Bronchial smooth muscle cell (primary cell): Measurements from ENCODE around the gene HSPBP1. TPM values are rescaled to one million over a fixed set of nuclear protein-coding genes. Genes with fewer than 3 reads are reported as not detected.

Source experiments
- total RNA-seq: library from RNA; depleted of rRNA; stranded (reverse); fragments of >200 nt; gene quantifications from 2 replicates; pipeline ENCODE4 v1.2.1, GENCODE V29; 2014

The HSPBP1 gene, protein sequence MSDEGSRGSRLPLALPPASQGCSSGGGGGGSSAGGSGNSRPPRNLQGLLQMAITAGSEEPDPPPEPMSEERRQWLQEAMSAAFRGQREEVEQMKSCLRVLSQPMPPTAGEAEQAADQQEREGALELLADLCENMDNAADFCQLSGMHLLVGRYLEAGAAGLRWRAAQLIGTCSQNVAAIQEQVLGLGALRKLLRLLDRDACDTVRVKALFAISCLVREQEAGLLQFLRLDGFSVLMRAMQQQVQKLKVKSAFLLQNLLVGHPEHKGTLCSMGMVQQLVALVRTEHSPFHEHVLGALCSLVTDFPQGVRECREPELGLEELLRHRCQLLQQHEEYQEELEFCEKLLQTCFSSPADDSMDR
- total RNA-seq, result 20.2 and 20.3 TPM in 2 replicates

DNA sequence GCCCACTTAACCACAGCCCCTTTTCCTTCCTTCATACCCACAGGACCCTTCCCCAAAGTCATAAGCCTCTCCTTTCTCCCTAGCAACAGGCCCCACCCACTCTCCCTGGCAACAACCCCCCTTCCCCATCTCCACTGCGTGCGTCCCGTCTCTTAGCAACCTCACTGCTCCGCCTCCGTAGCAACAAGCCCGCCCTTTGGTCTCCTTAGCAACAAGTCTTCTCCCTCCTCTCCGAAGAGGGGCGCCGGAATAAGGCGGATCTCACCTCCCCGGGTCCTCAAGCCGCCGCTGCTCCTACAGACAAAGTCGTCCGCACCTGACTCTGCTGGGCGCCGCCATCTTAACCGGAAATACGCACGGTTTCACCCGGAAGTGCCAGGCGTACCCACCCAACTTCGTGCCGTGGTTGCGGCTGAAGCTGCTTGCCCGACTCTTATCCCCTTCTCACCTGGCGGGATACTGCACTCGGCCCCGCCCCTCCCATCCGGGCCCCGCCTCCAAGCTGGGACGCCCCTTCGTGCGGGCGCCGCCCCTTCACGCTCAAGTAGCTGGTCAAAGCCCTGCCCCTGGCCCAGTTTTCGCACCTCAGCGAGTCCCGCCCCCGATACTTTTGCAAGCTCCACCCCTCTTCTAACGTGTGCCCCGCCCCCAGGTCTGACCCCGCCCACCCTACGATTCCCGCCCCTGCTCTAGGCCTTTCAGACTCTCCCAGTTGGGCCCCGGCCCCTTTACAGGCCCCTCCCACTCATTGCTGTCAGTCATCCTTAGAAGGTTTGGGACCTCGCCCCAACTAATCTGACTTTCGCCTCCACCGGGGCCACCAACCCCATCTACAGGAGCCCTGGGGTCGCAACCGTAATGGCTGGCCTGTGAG, at the start of gene HSPBP1:
HSPBP1 (minus strand) TSS at position 341 of the 874 bp plus-strand sequence. CDS start 502 bp downstream, outside the sequence.

DNA sequence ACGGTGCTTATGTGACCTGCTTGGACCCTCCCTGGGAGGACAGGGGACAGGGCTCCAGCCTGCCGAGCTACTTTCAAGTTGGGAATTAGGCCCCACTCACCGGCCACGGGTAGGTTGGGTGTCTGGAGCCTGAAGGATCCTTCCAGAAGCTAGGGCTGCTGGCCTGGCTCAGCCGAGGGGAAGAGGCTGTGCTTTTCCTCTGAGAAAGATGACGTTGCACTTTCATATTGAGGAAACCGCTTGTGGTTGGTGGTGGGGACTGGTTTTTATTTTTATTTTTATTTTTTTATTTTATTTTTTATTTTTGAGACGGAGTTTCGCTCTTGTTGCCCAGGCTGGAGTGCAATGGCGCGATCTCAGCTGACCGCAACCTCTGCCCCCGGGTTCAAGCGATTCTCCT, 45.3 kb upstream of the HSPBP1 start, which contains the start of gene TMEM150B:
TMEM150B (minus strand) TSS at position 170 of the 400 bp plus-strand sequence. CDS start 4,305 bp downstream, outside the sequence.

DNA sequence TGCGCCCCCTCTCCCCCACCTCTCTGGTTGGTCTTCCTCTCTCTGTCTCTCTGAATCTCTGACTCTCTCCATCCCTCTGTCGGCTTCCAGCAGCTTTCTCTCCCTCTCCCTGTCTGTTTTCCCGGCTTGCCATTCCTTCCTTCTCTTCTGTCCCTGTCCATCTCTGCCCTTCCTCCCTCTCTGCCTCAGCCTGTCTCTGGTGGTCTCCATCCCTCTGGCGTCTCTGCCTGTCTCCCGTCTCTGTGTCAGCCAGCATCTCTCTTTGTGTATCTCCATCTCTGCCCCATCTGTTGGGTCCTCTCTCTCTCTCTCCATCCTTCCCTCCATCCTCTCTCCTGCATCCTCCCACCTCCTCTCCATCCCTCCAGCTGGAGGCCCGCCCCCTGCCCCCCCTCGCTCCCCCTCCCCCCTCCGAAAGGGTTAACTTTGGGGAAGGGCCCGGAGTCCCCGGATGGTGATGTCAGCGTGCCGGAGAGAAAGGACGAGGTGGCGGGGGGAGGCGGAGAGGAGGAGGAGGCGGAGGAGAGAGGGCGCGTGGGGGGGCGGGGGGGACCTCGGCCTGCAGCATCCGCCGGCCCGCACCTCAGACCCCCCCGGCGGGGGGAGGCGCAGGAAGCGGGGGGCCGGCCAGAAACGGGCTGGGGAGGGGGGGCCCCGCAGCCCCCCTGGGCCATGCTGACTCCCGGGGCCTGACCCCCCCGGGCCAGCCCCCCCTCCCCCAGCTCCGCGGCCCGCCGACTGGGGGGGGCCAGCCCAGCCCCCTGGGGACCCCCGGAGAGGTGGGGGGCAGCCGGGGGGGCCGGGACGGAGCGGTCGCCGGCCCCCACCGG, 3.9 kb upstream of the HSPBP1 start, which contains the start of gene BRSK1:
BRSK1 (plus strand) TSS at position 450 of the 830 bp plus-strand sequence. CDS start 446 bp downstream, outside the sequence.

DNA sequence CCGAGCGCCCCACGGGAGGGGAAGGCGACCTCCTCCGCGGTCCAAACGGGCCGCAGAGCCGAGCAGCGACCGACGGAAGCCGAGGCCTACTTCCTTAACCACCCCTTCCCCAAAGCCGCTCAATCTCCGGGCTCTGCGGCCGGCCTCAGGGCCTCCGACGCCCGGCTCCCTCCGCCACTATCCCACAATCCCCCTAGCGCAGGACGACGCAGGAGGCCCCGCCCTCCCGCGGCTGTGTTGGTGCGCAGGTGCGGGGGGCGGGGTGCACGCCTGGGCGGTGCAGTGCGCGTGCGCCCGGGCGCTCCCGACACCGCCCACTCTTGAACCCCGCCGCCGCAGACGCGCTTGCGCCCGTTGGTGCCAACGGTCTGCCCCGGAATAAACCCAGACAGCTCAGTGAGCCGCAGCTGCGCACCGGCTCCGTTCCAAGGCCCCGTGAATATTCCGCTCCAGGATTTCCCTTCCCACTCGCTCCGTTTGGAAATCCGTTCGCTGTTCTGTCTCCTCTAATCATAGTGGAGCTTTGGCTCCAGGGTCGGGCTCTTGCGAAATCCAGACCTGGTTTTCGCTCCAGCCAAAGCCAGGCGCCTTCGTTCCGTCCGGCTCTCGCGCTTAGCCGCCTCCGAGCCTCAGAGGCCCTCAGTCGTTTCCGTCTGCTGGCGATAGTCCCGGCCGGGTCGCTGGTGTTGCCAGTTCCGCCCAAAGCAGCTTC, 20.9 kb downstream of the HSPBP1 start, which contains the start of gene PPP6R1:
PPP6R1 (minus strand) TSS at position 190 of the 712 bp plus-strand sequence. CDS start 11,914 bp downstream, outside the sequence.

DNA sequence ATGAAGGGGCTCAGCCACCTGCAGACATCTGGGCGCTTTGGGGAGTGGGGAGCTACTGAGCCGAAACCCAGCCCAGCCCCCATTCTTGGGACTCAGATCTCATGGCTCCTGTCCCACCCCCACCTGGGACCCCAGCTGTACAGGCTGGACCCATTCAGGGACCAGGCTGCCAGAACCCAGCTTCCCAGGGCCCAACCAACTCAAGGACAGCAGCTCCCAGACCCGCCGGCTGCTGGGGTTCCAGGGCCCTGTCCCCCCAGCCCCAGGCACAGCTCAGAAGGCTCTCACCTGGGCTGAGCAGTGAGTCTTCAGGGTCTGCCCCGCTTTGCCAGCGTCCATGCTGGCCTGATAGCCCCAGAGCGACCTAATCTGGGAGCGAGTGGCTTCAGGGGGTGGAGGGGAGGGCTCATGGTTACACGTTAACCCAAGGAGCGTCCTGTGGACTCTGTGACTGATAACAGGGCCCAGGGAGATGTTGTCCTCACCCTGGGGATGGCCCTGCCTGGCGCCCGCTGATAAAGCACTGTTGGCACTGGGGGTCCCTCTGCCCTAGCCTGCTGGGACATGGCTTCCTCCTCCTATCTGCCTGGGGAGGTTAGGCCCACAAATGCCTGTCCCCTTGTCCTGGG, 51.4 kb downstream of the HSPBP1 start, which contains the start of gene TMEM86B:
TMEM86B (minus strand) TSS at position 361 of the 629 bp plus-strand sequence; CDS start at position 339, 22 bp downstream.

Other genes with a start within 250 kb of the HSPBP1 start
- gene GP6, start 241.8 kb downstream of the HSPBP1 start, total RNA-seq, result 0.09 TPM in 1 of 2 replicates, not detected in the other
- gene RDH13, start 217.0 kb downstream of the HSPBP1 start, total RNA-seq, result 4.3 and 8.2 TPM in 2 replicates
- gene EPS8L1, start 204.2 kb downstream of the HSPBP1 start, total RNA-seq, result 0.47 and 0.52 TPM in 2 replicates
- gene PPP1R12C, start 162.5 kb downstream of the HSPBP1 start, total RNA-seq, result 23.5 and 25.4 TPM in 2 replicates
- gene TNNT1, start 130.9 kb downstream of the HSPBP1 start, total RNA-seq, result 29.6 and 33.3 TPM in 2 replicates
- gene TNNI3, start 122.4 kb downstream of the HSPBP1 start, total RNA-seq, result 0.32 and 0.52 TPM in 2 replicates
- gene DNAAF3, start 113.5 kb downstream of the HSPBP1 start, total RNA-seq, result 0.26 and 0.47 TPM in 2 replicates
- gene SYT5, start 99.8 kb downstream of the HSPBP1 start, total RNA-seq, result 0.09 and 0.16 TPM in 2 replicates
- 4.1 and 9.8 TPM in 2 replicates for gene PTPRH, start 70.6 kb downstream of the HSPBP1 start, total RNA-seq
- gene TMEM86B, start 51.3 kb downstream of the HSPBP1 start, total RNA-seq, result 0.95 and 1.5 TPM in 2 replicates
- gene PPP6R1, start 21.1 kb downstream of the HSPBP1 start, total RNA-seq, result 24.0 and 24.4 TPM in 2 replicates
- 3.5 and 7.0 TPM in 2 replicates for gene BRSK1, start 3.9 kb upstream of the HSPBP1 start, total RNA-seq
- not detected in 2 replicates for gene TMEM150B, start 45.2 kb upstream of the HSPBP1 start, total RNA-seq
- gene KMT5C, start 59.8 kb upstream of the HSPBP1 start, total RNA-seq, result 7.1 and 10.3 TPM in 2 replicates
- 0.16 TPM in 1 of 2 replicates, not detected in the other for gene COX6B2, start 74.6 kb upstream of the HSPBP1 start, total RNA-seq
- not detected in 2 replicates for gene GARIN5B, start 83.2 kb upstream of the HSPBP1 start, total RNA-seq
- 0.94 and 1.6 TPM in 2 replicates for gene IL11, start 90.4 kb upstream of the HSPBP1 start, total RNA-seq
- gene TMEM190, start 96.7 kb upstream of the HSPBP1 start, total RNA-seq, result 0.47 TPM in 1 of 2 replicates, not detected in the other
- gene TMEM238, start 104.2 kb upstream of the HSPBP1 start, total RNA-seq, result 0.16 TPM in 1 of 2 replicates, not detected in the other
- 202 and 304 TPM in 2 replicates for gene RPL28, start 105.8 kb upstream of the HSPBP1 start, total RNA-seq
- gene UBE2S, start 127.7 kb upstream of the HSPBP1 start, total RNA-seq, result 8.6 and 20.3 TPM in 2 replicates
- not detected in 2 replicates for gene SHISA7, start 163.2 kb upstream of the HSPBP1 start, total RNA-seq
- 38.8 and 58.3 TPM in 2 replicates for gene ISOC2, start 181.5 kb upstream of the HSPBP1 start, total RNA-seq
- not detected in 2 replicates for gene C19orf85, start 184.6 kb upstream of the HSPBP1 start, total RNA-seq
- 0.47 and 0.69 TPM in 2 replicates for gene ZNF628, start 196.5 kb upstream of the HSPBP1 start, total RNA-seq
- gene NAT14, start 205.1 kb upstream of the HSPBP1 start, total RNA-seq, result 9.2 and 16.2 TPM in 2 replicates
- 3.9 and 13.1 TPM in 2 replicates for gene SSC5D, start 208.3 kb upstream of the HSPBP1 start, total RNA-seq